ENCODE results near the gene JPH4.

- no peak for TF ChIP-seq PREB (CRISPR knock-in tag; IDR thresholded peaks at IDR 0.05; ENCODE audit: borderline replicate concordance)
- no peak for TF ChIP-seq MAX (CRISPR knock-in tag; IDR thresholded peaks at IDR 0.05)
- no peak for TF ChIP-seq E2F5 (CRISPR knock-in tag; IDR thresholded peaks at IDR 0.05)
Measured at GRCh38 chr14:23565626-23566025, 13.0 kb downstream of the JPH4 start.

All from WTC11 (cell line).